Smooth muscle cell (in vitro differentiated cells): Measurements from ENCODE around the gene FGF9. TPM values are rescaled to one million over a fixed set of nuclear protein-coding genes. Genes with fewer than 3 reads are reported as not detected.

Source experiments
- DNase-seq: peaks from one replicate; lab custom pipeline; 2025; ENCODE audit not compliant: unreplicated experiment; lab: John Stamatoyannopoulos, UW
- H2AFZ ChIP-seq: fragments of 200-600 bp; sonication (generic); 2 replicates; pipeline ENCODE4 v1.6.0; 2016; ENCODE audit warnings: antibody characterized with exemption, low read depth, mild to moderate bottlenecking
- H3F3A ChIP-seq: fragments of 200-600 bp; sonication (generic); 2 replicates; pipeline ENCODE4 v1.6.0; 2017; ENCODE audit warnings: antibody characterized with exemption, low read depth
- H3K27ac ChIP-seq: fragments of 200-600 bp; sonication (generic); 2 replicates; pipeline ENCODE4 v1.5.1; 2016; ENCODE audit warnings: low read depth, mild to moderate bottlenecking
- H3K27me3 ChIP-seq: fragments of 200-600 bp; sonication (generic); 2 replicates; pipeline ENCODE4 v1.6.1; 2016; ENCODE audit warnings: low read depth, mild to moderate bottlenecking
- H3K36me3 ChIP-seq: fragments of 200-600 bp; sonication (generic); 2 replicates; pipeline ENCODE4 v1.5.1; 2016; ENCODE audit warnings: low read depth
- H3K4me1 ChIP-seq: fragments of 200-600 bp; sonication (generic); 2 replicates; pipeline ENCODE4 v1.5.1; 2016; ENCODE audit warnings: low read depth
- H3K4me2 ChIP-seq: fragments of 200-600 bp; sonication (generic); 2 replicates; pipeline ENCODE4 v1.6.0; 2016; ENCODE audit warnings: mild to moderate bottlenecking
- H3K4me3 ChIP-seq: fragments of 200-600 bp; sonication (generic); 2 replicates; pipeline ENCODE4 v1.5.1; 2016; ENCODE audit warnings: mild to moderate bottlenecking
- H3K79me2 ChIP-seq: fragments of 200-600 bp; sonication (generic); 2 replicates; pipeline ENCODE4 v1.6.0; 2016; ENCODE audit warnings: low read depth, mild to moderate bottlenecking
- H3K9ac ChIP-seq: fragments of 200-600 bp; sonication (generic); 2 replicates; pipeline ENCODE4 v1.6.0; 2016; ENCODE audit warnings: low read depth
- H3K9me3 ChIP-seq: fragments of 200-600 bp; sonication (generic); replicated peaks from 2 replicates; pipeline ENCODE4 v1.5.1; 2016; ENCODE audit warnings: low read depth
- H4K20me1 ChIP-seq: fragments of 200-600 bp; sonication (generic); 2 replicates; pipeline ENCODE4 v1.6.0; 2016; ENCODE audit warnings: low read depth
- CTCF ChIP-seq: fragments of 200-600 bp; sonication (generic); IDR thresholded peaks from 2 replicates; pipeline ENCODE4 v1.5.1; 2017; ENCODE audit warnings: borderline replicate concordance, mild to moderate bottlenecking, antibody characterized with exemption; ENCODE audit not compliant: insufficient read depth, poor library complexity, severe bottlenecking
- WGBS: methylation state at CpG from one replicate; pipeline ENCODE4 v1.1.7; 2016; ENCODE audit warnings: low lambda C conversion rate; 5-methylcytosine and 5-hydroxymethylcytosine counted together
- polyA plus RNA-seq: library from polyadenylated mRNA; unstranded; fragments of >200 nt; fragmentation: Nextera tagmentation; extraction: Ambion mirVana; gene quantifications from 2 replicates; pipeline ENCODE4 v1.2.1, GENCODE V29; 2016
- total RNA-seq: library from RNA; depleted of rRNA; stranded (reverse); fragments of >200 nt; gene quantifications from 2 replicates; pipeline ENCODE4 v1.2.3, GENCODE V29; 2014

The FGF9 gene
- total and polyA plus RNA-seq, 2 experiments from 2014 or later, result 0.56 TPM; not detected in 1

- TF ChIP-seq CTCF, result no peak
- Histone ChIP-seq H3F3A (no peaks in the 10 kb centered on the region), H3K4me3 (no peak overlapping the region), H3K27me3 (no peaks in the 10 kb centered on the region), H3K27ac (no peak overlapping the region), H3K36me3 (no peaks in the 10 kb centered on the region), H3K79me2 (no peaks in the 10 kb centered on the region), H3K9me3 (no peaks in the 10 kb centered on the region), H2AFZ (no peak overlapping the region), H3K4me1 (no peaks in the 10 kb centered on the region), H3K4me2 (no peak overlapping the region), H3K9ac (no peak overlapping the region), H4K20me1 (no peaks in the 10 kb centered on the region)
- WGBS, result 91% methylated on average over 9 of the region's 9 CpGs
- no peak for DNase-seq
These were observed 59.5 kb downstream of the FGF9 start for GRCh38 chr13:21730186-21730880.

- 74% methylated on average over 9 of the region's 9 CpGs for WGBS
- no peaks in the 10 kb centered on the region for H3K27me3 ChIP-seq
- no peak for TF ChIP-seq CTCF
These were observed 62.8 kb downstream of the FGF9 start for GRCh38 chr13:21733475-21734263.

GRCh38 chr13:21734961-21735360, 64.1 kb downstream of the FGF9 start:
- no peak overlapping the region for H3K9ac ChIP-seq
- H3K9me3 ChIP-seq, result no peaks in the 10 kb centered on the region
- no peak for DNase-seq
- no peaks in the 10 kb centered on the region for H4K20me1 ChIP-seq
- H3F3A ChIP-seq, result no peaks in the 10 kb centered on the region
- no peak overlapping the region for H2AFZ ChIP-seq
- no peaks in the 10 kb centered on the region for H3K79me2 ChIP-seq
- no peaks in the 10 kb centered on the region for H3K36me3 ChIP-seq
- TF ChIP-seq CTCF, result no peak
- H3K4me3 ChIP-seq, result no peak overlapping the region
- H3K27me3 ChIP-seq, result no peaks in the 10 kb centered on the region
- H3K4me2 ChIP-seq, result no peak overlapping the region
- 98% methylated on average over 7 of the region's 7 CpGs for WGBS
- no peaks in the 10 kb centered on the region for H3K4me1 ChIP-seq
- no peak overlapping the region for H3K27ac ChIP-seq

More at GRCh38 chr13:21733475-21734263, 62.8 kb downstream of the FGF9 start:
- no peaks in the 10 kb centered on the region for H3K79me2 ChIP-seq
- H3K9ac ChIP-seq, result no peak overlapping the region
- H3K27ac ChIP-seq, result no peak overlapping the region
- no peaks in the 10 kb centered on the region for H3K9me3 ChIP-seq
- H3K4me2 ChIP-seq, result no peak overlapping the region
- no peaks in the 10 kb centered on the region for H3K4me1 ChIP-seq
- no peak for DNase-seq
- H3K36me3 ChIP-seq, result no peaks in the 10 kb centered on the region
- H3K4me3 ChIP-seq, result no peak overlapping the region
- no peaks in the 10 kb centered on the region for H3F3A ChIP-seq
- H2AFZ ChIP-seq, result no peak overlapping the region
- H4K20me1 ChIP-seq, result no peaks in the 10 kb centered on the region
